GM18861 (cell line): ENCODE data around the gene DENR.
"Not testable (repeated sequence)": the region's sequence is repeated elsewhere in the genome, so short reads cannot be mapped to it uniquely, and the experiment has no call there.

Experiments used
- ATAC-seq: cut with Tn5 transposase; IDR thresholded peaks from one replicate; pipeline ENCODE4 v1.9.1; 2021; ENCODE audit not compliant: unreplicated experiment

The DENR gene, protein sequence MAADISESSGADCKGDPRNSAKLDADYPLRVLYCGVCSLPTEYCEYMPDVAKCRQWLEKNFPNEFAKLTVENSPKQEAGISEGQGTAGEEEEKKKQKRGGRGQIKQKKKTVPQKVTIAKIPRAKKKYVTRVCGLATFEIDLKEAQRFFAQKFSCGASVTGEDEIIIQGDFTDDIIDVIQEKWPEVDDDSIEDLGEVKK

DNA sequence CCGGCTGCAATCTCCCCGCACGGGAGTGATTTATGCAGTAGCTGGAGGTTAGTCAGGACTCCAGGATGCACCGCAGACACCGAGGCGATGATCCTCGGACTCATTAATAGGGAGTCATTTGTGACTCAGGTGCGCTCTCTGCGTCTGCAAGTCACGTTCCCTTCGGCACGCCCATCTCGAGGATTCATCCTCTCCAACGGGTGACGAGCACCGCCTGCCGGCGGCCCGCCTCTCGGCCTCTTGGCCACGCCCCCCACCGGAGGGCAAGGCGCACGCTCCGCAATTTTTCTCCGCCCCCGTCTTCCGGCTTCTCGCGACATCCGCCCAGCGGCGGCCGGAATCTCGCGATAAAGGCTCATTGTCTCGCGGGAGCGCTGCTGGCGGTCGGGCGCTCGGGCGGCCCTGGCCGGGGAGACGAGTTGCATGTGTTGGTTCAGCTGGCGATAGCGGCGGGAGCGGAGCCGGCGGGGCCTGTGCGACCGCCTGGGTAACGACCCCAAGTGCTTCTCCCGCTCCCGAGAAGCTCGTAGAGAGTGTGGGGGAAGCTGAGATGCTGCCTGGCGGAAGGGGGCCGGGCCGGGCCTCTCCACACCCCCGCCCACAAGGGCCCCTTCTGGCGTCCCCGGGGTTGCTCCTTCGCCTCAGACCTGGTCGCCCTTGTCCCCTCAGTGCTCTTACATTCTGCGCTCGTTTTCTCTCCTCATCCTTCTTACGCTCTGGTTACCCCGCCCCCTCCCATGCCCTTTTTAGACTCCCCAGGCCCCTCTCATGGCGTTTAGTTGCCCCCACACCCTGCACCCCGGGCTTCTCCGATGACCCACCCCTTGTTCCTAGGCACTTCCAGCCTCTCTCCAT is at the start of gene DENR:
DENR (plus strand) TSS at position 361 of the 855 bp plus-strand sequence. CDS start 878 bp downstream, outside the sequence.
- peak; percentile 93 for ATAC-seq

- not testable (repeated sequence) for ATAC-seq
Observed at GRCh38 chr12:122702890-122703611, 49.6 kb upstream of the DENR start, which contains the start of gene HCAR2. HCAR2 (minus strand) TSS chr12:122703357; CDS start chr12:122703283, 74 bp downstream.

GRCh38 chr12:122703841-122704240 is 48.8 kb upstream of the DENR start:
- not testable (repeated sequence) for ATAC-seq

DNA sequence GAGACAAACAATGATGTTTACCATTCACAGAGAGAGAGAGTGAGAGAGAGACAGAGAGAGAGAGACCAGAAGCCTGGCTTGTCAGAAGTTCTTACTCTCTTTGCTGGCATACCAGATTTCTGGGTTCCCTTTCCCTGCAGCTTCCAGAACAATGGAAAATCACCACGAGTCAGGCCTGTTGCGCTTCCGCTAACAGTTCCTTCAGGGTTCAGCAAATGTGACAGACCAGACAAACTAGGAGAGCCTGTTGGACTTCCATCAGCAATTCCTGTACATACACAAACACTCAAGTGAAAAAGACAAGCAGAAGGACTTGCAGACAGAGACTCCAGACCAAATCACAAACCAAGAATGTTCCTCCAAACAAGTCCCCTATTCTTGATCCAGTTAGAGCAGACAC is 43.3 kb upstream of the DENR start:
- not testable (repeated sequence) for ATAC-seq

GRCh38 chr12:122710341-122710740 is 42.3 kb upstream of the DENR start:
- ATAC-seq, result not testable (repeated sequence)

GRCh38 chr12:122711266-122711665 is 41.4 kb upstream of the DENR start:
- not testable (repeated sequence) for ATAC-seq

- ATAC-seq, result not testable (repeated sequence)
Observed at GRCh38 chr12:122713491-122714188, 39.0 kb upstream of the DENR start.

GRCh38 chr12:122715211-122715610 is 37.4 kb upstream of the DENR start:
- not testable (repeated sequence) for ATAC-seq

- not testable (repeated sequence) for ATAC-seq
Observed at GRCh38 chr12:122716658-122717057, 36.0 kb upstream of the DENR start, which contains the start of gene HCAR3. HCAR3 (minus strand) TSS chr12:122716811; CDS start chr12:122716737, 74 bp downstream.

DNA sequence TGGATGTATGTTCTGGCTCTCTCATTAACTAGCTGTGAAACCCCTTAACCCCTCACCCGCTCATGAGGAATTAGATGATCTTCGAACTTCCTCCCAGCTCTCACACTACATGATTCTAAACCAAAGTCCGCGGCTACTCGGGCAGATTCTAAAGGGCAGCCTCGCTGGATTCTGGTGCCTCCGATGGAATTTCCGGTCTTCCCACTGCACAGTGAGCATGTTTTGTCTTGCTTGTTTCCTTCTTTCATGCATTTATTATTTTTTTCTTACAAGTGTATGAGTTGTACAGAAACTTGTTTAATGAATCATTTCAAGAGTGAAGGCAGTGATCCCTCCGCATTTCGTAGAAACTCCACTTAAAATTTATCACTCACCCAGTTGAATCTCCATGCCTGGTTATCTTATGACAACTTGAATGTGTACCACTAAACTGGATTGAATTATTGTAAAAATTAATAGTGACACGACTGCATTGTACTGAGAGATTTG is 31.5 kb upstream of the DENR start:
- ATAC-seq, result no peak

DNA sequence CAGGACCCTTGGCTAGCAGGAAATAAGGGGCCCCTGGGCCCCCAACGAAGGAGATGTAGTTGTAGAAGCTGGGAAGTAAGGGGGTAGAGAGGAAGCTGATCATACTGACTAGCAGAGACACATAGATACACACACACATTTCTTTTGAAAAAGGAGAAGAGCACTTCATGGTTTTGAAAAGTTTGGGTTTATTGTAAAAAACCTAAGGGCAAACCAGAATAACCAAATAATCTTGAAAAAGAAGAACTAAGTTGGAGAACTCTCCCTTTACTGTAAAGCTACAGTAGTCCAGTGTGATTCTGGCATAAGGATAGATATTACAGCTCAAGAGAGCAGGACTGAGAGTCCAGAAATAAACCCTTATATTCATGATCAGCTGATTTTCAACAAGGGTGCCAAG is 30.2 kb upstream of the DENR start:
- ATAC-seq, result no peak

DNA sequence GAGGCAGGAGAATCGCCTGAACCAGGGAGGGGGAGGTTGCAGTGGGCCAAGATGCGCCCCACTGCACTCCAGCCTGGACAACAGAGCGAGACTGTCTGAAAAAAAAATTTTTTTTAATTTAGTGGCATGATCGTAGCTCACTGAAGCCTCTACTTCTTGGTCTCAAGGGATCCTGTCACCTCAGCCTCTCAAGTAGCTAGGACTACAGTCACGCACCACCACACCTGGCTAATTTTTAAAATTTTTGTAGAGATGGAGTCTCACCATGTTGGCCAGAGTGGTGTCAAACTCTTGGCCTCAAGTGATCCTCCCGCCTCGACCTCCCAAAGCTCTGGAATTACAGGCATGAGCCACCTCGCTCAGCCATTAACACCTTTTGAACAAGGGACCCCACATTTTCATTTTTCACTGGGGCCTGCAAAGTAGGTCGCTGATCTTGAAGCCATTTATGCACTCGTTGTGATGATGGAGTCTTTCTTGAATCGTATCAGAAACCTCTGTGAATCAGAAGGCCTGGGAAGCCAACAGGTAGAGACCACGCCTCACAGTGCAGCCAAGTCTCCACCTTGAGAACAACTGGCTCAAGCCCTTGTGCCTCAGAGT is 27.9 kb upstream of the DENR start:
- ATAC-seq, result peak; percentile 36

GRCh38 chr12:122725452-122726079 is 27.1 kb upstream of the DENR start:
- no peak for ATAC-seq

DNA sequence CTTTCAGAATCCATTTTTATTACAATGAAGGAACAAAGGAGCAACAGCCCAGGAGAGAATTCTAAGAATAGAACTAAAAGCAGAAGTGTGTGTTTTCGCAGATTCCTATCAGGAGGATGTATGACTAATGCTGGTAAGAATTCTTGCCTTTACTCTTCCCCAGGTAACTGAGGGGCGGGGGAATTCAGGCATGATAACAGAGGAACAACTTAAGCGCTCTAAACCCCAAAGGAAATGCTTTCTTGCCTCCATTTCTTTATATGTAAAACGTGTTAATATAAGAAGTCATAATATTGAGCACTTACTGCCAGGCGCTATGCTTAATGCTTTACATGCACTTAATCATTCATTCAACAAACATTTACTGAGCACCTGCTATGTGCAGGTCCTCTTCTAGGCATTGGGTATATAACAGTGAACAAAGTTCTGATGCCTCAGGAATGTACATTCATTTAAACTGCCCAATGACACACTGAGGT is 26.5 kb upstream of the DENR start:
- ATAC-seq, result no peak

GRCh38 chr12:122729583-122730214 is 22.9 kb upstream of the DENR start:
- no peak for ATAC-seq

DNA sequence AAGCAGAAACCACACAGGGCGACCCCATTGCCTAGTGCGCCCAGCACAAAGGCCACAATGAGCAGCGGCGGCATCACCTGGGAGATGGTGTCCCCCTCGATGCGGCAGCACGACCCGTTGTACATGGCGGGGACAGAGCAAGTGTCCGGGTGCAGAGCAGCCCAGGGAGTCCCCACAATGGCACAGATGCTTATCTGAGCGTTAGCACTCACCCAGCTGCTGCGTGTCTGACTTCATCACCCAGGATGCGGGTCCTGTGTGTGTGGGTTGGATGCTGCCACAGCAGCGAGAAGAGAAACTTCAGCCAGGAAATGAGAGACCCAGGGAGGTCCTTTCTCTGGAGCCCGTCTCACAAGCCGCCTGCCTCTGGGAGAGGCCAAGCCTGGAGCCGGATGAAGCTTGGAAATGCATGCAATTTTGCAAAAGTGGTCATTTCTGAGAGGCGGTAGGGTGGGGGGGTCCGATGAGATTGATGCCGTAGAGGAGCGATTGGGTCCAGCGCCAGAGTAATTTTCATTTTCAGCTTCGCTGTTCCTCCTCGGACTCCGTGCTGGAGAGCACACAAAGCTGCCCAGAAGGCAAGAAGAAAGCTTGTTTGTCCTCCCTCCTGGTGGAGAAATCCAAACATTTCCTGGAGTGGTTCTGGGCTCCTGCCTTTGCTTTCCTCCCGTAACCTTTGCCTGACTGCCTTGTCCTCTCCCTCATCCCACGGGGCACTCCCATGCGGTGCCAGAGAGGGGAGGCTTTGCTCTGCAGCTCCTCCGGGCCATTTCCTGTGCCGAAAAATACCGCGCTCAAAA is 22.2 kb upstream of the DENR start, which contains the start of gene HCAR1:
HCAR1 (minus strand) TSS at position 630 of the 800 bp plus-strand sequence; CDS start at position 125, 505 bp downstream.
- no peak for ATAC-seq

GRCh38 chr12:122732170-122732569 is 20.5 kb upstream of the DENR start:
- ATAC-seq, result no peak

GRCh38 chr12:122732611-122733010 is 20.0 kb upstream of the DENR start:
- no peak for ATAC-seq
